HepG2 (cell line): ENCODE data around the gene MCF2L. TPM values are rescaled to one million over a fixed set of nuclear protein-coding genes. Genes with fewer than 3 reads are reported as not detected.

Experiments
- CBX1 ChIP-seq: IDR thresholded peaks from one replicate; pipeline ENCODE4 v1.6.1; 2016; ENCODE audit warnings: antibody characterized with exemption, low read depth
- HNRNPH1 ChIP-seq: fragments of 200-400 bp; formaldehyde crosslinking; optimal IDR thresholded peaks from 2 replicates; pipeline ENCODE3; 2017; ENCODE audit warnings: mild to moderate bottlenecking, low read depth, low read length
- HOXA5 ChIP-seq: sonication (generic); formaldehyde crosslinking; IDR thresholded peaks from 2 replicates; pipeline ENCODE4 v1.4.0; 2020; ENCODE audit warnings: missing genetic modification reagents
- KDM2A ChIP-seq: sonication (generic); formaldehyde crosslinking; IDR thresholded peaks from 2 replicates; pipeline ENCODE4 v1.4.0; 2020; ENCODE audit warnings: low read depth, missing genetic modification reagents, borderline replicate concordance
- TARDBP ChIP-seq: sonication (generic); formaldehyde crosslinking; IDR thresholded peaks from 2 replicates; pipeline ENCODE4 v1.8.0; 2022; ENCODE audit warnings: mild to moderate bottlenecking, missing genetic modification reagents
- ZFP90 ChIP-seq: sonication (generic); formaldehyde crosslinking; IDR thresholded peaks from 2 replicates; pipeline ENCODE4 v1.8.0; 2022; ENCODE audit warnings: missing genetic modification reagents, mild to moderate bottlenecking, inconsistent platforms, borderline replicate concordance
- ZNF563 ChIP-seq: sonication (generic); formaldehyde crosslinking; IDR thresholded peaks from 2 replicates; pipeline ENCODE4 v1.8.0; 2022; ENCODE audit warnings: mild to moderate bottlenecking, moderate library complexity, missing genetic modification reagents
- ZNF7 ChIP-seq: IDR thresholded peaks from 2 replicates; pipeline ENCODE4 v1.6.1; 2016; ENCODE audit warnings: missing biosample characterization, missing genetic modification reagents
- polyA plus RNA-seq, 8 experiments: library from polyadenylated mRNA; depleted of rRNA in 3 of 8; stranded (reverse) in 7 of 8; unstranded in 1 of 8; fragments of >200 nt; fragmentation: Illumina TruSeq in 4 of 8; extraction: Trizol in 4 of 8; gene quantifications; 2 replicates each; pipeline versions ENCODE4 v1.2.1 to v1.2.3, GENCODE V29; 2011 to 2016; ENCODE audit warnings: low read depth in 4 of 8, missing spikeins in 1 of 8, mixed read lengths in 1 of 8; ENCODE audit not compliant: insufficient read depth in 1 of 8
- total RNA-seq, 5 experiments: library from RNA; depleted of rRNA; stranded (reverse); fragments of >200 nt; fragmentation: Illumina TruSeq; extraction: Trizol; gene quantifications; 2 replicates each; pipeline ENCODE4 v1.2.3, GENCODE V29; 2016; ENCODE audit warnings: low read depth in 1 of 5
- TF ChIP-seq, protein P1 (sequence below): sonication (generic); formaldehyde crosslinking; IDR thresholded peaks from 2 replicates; pipeline ENCODE4 v1.4.0; 2020; ENCODE audit warnings: missing genetic modification reagents
- TF ChIP-seq, protein P2 (sequence below): sonication (generic); IDR thresholded peaks from 2 replicates; pipeline ENCODE4 v1.6.1; 2016; ENCODE audit warnings: low read depth, borderline replicate concordance

Gene MCF2L
- total and polyA plus RNA-seq, 2 of the 13 experiments (the other 11 are each of a cell fraction or from before 2014, with no cell fraction given) = 19.4 to 28.4 TPM

DNA sequence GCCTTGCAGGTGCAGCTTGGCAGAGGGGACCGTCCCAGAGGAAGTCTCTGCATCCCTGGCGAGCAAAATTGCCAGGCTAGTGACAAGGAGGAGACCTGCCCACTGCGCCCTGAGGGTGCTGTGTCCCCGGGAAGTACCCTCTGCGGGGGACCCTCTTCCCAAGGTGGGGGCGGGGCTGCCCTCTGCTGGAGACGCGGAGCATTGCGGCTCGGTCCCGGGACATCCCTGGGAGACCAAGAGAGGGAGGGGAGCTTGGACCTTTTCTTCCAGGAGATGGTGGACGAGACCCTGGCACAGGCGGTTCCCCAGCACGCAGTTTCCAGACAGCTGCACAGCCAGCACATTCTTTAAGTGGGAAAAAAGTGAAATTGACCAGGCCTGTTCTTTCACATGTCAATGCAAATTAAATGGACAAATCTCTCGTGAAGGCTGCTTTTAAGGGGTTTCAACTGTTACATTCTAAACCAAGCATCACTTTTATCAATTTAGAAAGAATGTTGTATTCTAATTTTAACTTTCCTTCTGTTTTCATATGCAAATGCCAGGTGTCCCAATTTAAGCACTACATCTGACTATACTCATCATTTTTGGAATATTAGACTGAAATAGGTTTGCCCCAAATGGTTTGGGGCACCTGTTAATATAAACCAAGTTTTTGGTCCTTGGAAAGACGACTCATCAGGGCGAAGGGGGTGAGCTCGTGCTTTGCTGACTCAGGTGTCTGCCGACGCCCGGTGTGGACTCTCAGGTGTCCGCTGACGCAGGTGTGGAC lies 60.7 kb downstream of the MCF2L start (continued):
- TF ChIP-seq, protein P1, sequence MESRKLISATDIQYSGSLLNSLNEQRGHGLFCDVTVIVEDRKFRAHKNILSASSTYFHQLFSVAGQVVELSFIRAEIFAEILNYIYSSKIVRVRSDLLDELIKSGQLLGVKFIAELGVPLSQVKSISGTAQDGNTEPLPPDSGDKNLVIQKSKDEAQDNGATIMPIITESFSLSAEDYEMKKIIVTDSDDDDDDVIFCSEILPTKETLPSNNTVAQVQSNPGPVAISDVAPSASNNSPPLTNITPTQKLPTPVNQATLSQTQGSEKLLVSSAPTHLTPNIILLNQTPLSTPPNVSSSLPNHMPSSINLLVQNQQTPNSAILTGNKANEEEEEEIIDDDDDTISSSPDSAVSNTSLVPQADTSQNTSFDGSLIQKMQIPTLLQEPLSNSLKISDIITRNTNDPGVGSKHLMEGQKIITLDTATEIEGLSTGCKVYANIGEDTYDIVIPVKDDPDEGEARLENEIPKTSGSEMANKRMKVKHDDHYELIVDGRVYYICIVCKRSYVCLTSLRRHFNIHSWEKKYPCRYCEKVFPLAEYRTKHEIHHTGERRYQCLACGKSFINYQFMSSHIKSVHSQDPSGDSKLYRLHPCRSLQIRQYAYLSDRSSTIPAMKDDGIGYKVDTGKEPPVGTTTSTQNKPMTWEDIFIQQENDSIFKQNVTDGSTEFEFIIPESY (CRISPR knock-in tag) = peak; percentile 22; the same call in 1 of the 2 replicates
- TF ChIP-seq KDM2A (peak; percentile 57; the same call in 1 of the 2 replicates), ZNF563 (CRISPR knock-in tag) (no peak), TARDBP (CRISPR knock-in tag) (peak; percentile 29; the same call in 1 of the 2 replicates), HOXA5 (CRISPR knock-in tag) (no peak), ZNF7 (CRISPR knock-in tag) (no peak), CBX1 (no peak), ZFP90 (CRISPR knock-in tag) (no peak), HNRNPH1 (no peak)
- TF ChIP-seq, protein P2, sequence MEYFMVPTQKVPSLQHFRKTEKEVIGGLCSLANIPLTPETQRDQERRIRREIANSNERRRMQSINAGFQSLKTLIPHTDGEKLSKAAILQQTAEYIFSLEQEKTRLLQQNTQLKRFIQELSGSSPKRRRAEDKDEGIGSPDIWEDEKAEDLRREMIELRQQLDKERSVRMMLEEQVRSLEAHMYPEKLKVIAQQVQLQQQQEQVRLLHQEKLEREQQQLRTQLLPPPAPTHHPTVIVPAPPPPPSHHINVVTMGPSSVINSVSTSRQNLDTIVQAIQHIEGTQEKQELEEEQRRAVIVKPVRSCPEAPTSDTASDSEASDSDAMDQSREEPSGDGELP = no peak
- TF ChIP-seq, all 625 proteins: peak for 37
